OCI-M2 (cell line): ENCODE measurements around the gene GOLT1B.
"Not testable (repeated sequence)": the region's sequence is repeated elsewhere in the genome, so short reads cannot be mapped to it uniquely, and the experiment has no call there.

Source experiments
- DNase-seq: peaks from one replicate; lab custom pipeline; 2025; ENCODE audit not compliant: unreplicated experiment; lab: John Stamatoyannopoulos, UW

Gene GOLT1B

GRCh38 chr12:21501258-21502163 is at the start of gene GOLT1B, which contains the start of gene RECQL:
Gene GOLT1B, plus strand, starts transcription at chr12:21501789. Its CDS starts 135 bp downstream, at chr12:21501924.
Gene RECQL, minus strand, starts transcription at chr12:21501635. Its CDS starts 2,065 bp downstream, at chr12:21499570.
- DNase-seq, result peak; percentile 29

GRCh38 chr12:21453312-21453852 is 48.2 kb upstream of the GOLT1B start:
- no peak for DNase-seq

DNA sequence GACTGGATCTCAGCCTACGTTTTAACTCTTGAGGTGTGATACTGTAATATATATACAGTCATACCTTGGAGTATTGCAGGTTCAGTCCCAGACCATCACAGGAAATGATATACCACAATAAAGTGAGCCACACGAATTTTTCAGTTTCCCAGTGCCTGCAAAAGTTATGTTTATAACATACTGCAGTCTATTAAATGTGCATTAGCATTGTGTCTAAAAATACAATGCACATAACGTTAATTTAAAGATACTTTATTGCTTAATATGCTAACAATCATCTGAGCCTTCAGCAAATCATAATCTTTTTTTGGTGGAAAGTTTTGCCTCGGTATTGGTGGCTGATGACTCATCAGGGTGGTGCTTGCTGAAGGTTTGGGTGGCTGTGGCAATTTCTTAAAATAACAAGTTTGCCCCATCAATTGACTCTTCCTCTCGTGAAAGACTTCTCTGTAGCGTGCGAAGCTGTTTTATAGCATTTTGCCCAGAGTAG is 45.3 kb upstream of the GOLT1B start:
- DNase-seq, result no peak

GRCh38 chr12:21459474-21459873 is 42.1 kb upstream of the GOLT1B start:
- no peak for DNase-seq

DNA sequence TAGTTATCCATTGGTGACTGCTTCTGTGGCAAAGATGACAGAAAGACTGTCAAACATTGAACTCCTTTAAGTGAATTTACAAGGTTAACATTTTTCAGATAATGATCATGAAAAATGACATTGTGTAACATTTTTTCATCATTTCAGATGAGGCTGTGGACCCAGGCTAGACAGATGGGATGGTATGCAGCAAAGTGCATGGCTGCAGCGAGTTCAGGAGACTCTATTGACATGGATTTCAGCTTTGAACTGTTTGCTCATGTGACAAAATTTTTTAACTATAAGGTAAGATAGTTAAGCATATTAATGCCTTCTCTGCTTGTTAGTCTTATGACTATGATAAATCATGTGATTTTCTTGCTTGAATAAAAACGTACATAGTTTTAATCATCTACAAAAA is 34.3 kb upstream of the GOLT1B start:
- DNase-seq, result not testable (repeated sequence)

- no peak for DNase-seq
Measured at GRCh38 chr12:21471294-21471693, 30.3 kb upstream of the GOLT1B start.

DNA sequence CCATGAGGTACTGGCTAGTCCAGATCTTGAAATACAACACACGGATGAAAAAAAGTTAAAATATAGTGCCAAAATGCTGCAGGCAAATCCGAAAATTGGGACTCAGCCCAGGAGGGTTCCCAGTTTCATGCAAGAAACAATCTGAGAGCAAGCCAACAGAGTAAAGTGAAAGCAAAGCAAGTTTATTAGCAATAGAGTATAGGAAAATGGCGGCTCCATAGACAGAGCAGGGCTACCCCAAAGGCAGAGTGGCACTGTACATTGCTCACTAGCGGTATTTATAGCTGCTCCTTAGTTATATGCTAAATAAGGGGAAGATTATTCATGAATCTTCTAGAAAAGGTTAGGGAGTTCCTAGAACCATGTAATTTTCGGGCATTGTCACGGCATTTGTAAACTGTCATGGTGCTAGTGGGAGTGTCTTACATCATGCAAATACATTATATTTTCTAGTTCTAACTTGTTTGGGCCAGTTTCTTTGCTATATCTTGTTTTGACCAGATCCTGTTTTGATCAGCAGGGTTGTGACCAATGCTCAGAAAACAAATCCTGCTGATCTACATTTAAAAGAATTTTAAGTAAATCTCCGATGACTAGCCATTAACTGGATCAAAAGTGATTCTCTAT is 29.3 kb upstream of the GOLT1B start:
- no peak for DNase-seq

- no peak for DNase-seq
Measured at GRCh38 chr12:21475552-21475951, 26.0 kb upstream of the GOLT1B start.

- no peak for DNase-seq
Measured at GRCh38 chr12:21476949-21477348, 24.6 kb upstream of the GOLT1B start.

DNA sequence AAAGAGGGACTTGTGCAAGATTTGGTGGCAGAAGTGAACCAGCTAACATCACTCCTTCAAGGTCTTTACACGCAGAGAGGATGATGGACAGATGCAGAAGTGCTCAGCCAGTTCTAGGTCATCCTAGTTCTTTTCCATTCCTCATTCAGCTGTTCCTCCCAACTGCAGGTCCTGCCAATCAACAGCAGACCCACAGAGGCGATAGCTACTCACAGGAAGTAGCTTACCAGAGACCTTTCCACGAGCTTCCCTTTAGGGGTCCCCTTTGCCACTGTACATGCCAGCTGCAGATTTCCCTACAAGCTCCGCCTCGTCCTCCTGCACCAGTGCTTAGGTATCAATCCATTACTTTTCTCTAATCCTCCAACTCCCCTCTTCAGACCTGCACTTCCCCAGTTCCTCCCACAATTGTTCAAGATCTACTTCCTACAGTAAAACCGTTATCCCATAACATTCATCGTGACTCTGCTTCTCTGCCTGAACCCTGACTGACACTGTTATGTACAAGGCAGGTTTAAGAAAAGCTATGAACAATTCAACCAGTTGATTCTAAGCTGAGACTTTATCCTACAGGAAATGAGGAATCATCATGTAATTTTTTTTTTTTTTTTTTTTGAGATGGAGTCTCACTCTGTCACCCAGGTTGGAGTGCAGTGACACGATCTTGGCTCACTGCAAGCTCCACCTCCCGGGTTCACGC is 22.7 kb upstream of the GOLT1B start:
- DNase-seq, result no peak

- no peak for DNase-seq
Measured at GRCh38 chr12:21483531-21483930, 18.1 kb upstream of the GOLT1B start.

- no peak for DNase-seq
Measured at GRCh38 chr12:21485998-21486397, 15.6 kb upstream of the GOLT1B start.

- no peak for DNase-seq
Measured at GRCh38 chr12:21499765-21500164, 1.8 kb upstream of the GOLT1B start.

DNA sequence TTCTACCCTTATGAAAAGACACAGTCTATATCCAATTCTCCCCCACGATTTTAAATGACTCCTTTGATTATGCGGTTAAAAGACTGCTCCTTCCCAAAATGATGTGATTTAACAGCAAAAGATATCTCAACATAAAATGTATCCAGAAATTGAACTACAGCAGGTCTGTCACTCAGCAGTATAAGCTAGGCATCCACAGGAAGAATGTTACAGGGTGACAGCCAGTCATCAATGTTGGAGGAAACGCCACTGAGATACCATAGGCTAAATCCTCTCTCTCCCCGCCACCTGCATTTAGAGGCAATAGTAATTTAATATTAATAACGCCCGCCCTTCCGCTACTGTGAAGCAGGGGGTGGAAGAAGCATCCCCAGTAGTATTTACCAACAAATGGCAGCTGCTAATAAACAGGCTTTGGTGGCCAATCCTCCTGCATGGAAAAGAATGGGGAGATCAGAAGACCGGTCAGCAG is 767 bp upstream of the GOLT1B start:
- no peak for DNase-seq

DNA sequence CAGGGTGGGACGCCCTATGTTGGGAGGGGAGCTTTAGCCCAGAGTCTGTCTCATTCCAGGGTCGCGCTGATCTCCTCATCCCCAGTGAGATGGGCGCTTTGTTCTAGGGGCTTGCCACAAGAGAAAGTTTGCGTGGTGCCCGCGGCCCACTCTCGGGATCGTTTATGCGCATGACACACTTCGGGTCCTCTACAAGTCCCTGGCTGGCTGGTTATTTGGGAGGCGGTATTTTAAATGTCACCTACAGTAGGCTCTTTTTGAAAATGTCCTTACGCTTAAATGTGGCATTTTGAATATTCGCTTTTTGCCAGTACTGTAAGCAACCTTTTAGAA is 541 bp downstream of the GOLT1B start:
- no peak for DNase-seq

DNA sequence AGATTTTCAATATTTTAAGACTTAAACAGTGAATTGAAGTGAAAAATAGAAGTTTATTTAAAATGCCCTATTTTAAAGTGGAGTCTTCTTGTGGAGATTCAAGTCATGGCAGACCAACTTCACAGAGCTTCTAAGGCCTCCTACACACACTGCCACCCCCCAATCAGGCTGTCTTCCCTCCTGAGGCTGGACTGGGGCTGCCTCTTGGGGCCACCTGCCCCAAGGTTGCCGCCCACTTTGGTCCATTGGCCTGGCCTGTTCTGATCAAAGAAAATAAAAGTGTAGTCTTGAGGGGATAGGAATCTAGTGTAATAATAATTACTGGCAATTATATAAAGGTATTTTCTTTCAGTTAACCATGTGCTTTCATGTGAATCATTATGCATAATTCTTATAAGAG is 1.3 kb downstream of the GOLT1B start:
- no peak for DNase-seq

DNA sequence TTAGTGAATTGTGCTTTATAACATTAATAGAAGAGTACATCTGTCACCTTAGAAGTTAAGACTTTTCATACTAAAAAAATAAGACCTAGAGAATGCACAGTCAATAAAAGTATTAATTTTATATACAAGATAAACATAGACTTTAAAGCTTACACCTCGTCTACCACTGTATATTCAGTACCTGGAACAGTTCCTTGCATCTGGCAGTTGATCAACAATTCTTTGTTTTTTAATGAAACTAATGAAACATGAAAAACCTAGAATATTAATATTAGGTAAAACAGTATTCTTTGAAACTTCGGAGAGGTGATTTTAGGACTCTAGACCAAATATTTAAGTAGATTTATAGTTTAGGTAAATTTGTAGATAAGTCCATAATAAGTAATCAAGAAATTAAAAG is 4.3 kb downstream of the GOLT1B start:
- DNase-seq, result no peak

DNA sequence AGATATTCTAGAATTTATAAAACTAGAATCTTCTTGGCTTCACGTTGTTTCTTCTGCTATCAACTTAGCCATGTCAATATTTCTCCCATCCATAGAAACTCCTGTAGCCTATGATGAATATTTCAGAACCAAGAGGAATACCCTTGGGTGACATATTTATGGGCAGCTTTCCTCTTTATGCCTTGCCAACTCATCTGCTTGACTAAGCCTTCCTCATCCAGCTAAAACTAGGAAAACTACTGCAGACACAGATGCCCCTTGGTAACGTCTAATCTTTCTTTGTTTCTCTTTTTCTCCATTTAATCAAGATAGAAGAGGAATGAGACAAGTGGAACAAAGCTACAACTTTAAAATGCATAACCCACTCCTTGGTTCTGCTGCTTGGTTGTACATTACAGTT is 6.3 kb downstream of the GOLT1B start:
- no peak for DNase-seq

DNA sequence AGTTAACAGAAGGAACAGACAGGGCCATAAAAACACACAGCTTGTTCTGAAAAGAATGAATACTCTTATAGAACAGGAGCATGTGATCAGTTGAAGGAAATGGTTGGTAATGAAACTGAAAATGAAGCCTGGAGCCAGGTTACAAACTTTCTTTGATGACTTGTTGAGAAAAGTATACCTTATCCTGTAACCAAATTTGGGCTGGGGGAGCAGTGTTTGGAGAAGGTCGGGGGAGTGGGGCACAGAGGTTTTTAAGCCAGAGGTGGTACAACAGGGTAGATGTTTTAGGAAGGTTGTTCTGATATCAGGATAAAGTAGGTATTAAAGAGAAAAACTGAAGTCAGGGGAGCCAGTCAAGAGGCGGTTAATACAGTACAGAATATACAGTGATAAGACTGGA is 8.2 kb downstream of the GOLT1B start:
- DNase-seq, result no peak

DNA sequence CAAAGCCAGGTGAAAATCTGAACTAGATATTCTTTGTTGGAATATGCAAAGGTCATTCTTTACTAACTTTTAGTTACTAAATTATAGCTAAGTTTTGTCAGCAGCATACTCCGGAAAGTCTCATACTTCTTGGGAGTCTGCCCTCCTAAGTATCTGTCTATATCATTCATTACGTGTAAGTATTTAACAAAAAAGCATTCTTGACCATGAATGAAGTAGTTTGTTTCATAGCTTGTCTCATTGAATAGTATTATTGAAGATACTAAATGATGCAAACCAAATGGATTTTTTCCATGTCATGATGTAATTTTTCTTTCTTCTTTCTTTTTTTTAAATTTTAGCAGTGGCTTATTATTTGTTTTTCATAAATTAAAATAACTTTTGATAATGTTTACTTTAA is 14.7 kb downstream of the GOLT1B start:
- DNase-seq, result no peak

DNA sequence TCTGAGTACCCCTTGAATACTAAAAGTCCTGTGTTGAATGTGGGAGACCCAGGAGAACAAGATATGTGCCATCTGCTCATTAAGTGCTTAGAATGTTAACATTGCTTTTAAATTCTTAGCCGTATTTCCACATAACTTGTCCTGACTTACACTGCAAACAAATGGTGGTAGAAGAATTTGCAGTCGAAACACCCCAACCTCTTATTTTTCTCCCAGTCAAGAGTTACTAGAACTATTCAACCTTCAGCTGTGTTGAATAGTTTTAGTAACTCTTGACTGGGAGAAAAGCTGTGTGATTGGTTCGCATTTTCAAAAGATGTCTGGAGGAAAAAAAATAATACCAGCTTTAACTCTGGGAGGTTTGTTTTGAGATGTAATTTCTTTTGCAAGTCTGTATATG is 16.9 kb downstream of the GOLT1B start:
- no peak for DNase-seq
